ENCODE data around the gene ARHGAP26.

Gene ARHGAP26

DNA sequence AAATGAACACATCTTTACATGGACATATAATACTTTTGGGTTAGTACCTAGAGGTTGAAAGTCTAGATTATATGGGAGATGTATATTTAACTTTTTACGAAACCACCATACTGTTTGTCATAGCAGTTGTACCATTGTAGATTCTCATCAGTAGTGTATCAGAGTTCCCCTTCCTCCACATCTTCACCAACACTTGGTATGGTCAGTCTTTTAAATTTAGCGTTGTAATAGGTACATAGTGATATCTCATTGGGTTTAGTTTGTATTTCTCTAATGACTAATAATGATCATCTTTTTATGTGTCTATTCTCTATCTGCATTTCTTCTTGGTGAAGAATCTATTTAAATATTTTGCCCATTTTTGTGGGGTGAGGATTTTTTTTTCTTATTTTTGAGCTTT, 495.8 kb downstream of the ARHGAP26 start:
- DNase-seq, result no peak

DNA sequence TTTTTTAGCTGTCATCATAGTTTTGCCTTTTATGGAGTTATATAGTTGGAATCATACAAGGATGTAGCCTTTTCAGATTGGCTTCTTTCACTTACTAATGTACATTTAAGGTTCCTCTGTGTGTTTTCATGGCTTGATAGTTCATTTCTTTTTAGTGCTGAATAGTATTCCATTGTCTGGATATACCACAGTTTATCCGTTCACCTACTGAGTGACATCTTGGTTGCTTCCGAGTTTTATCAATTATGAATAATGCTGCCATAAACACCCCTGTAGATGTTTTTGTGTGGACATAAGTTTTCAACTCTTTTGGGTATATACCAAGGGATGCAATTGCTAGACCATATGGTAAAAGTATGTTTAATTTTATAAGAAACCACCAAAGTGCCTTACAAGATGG, 497.0 kb downstream of the ARHGAP26 start:
- DNase-seq, result no peak

DNA sequence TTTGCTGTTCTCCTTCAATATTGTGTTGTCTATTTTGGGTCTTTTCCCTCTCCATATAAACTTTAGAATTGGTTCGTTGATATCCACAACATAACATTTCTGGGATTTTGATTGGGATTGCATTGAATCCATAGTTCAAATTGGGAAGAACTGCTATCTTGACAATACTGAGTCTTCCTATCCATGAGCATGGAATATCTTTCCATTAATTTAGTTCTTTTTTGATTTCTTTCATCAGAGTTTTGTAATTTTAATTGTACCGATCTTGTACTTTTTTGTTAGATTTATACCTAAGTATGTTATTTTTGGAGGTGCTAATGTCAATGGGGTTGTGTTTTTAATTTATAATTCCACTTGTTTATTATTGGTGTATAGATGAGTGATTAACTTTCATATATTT, 498.2 kb downstream of the ARHGAP26 start:
- DNase-seq, result no peak

DNA sequence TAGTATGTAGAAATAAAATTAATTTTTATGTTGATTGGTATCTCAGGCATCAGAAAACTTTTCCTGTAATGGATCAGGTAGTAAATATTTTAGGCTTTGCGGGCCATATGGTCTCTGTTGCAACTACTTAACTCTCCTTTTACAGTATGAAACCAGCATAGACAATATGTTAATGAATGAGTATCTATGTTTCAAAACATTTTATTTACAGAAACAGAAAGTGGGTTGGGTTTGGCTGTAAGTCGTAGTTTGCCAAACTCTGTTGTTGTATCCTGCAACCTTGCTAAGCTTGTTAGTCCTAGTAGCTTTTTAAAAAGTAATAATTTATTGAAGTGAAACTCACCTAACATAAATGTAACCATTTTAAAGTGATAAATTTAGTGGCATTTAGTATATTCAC, 501.3 kb downstream of the ARHGAP26 start:
- no peak for DNase-seq

DNA sequence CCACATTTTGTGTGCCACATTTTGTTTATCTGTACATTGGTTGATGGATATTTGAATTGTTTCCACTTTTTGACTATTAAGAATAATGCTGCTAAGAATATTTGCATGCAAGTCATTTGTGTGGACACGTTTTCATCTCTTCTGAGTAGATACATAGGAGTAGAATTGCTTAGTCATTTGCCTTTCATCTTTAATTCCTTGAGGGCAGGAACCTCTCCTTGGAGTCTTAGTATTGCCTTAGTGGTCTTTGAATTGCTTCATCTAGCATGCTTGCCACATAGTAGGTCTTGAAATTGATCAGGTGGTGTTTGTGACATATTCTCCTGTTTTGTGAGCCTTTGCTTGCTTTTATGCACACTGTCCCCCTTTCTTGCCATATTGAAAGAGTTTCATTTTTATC, 504.8 kb downstream of the ARHGAP26 start:
- no peak for DNase-seq

DNA sequence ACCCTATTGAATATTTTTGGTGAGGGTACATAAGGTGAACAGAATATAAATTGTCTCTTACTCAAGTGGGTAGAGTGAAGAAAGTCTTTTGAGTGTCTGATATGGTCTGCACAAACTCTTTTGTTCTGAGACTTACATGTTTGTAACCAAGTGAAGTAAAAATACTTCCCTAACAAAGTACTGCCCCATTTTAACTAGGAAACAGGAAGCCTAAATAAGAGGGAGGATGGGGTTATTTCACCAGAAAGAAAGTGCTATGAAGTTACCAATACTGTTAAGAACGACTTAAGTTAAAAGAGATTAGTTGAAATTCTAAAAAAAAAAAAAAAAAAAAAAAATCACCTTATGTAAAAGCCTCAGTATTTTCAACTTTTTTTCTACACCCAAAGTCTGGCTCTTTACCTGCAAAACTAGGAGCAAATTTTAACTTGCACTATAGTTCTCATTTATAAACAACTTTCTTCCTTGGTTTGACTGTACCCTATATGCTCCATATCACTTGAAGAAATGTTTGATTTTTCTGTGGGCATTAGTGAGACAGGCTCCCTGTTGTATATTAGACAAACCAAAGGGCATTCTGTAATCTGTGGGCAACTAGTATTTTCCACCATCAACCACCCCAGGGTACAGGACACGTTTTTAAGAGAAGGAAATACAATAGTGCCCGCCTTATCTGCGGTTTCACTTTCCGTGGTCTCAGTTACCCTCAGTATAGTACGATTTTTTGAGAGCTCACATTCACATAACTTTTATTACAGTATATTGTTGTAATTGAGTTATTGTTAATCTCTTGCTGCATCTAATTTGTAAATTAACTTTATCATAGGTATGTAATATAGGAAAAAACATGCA, 505.6 kb downstream of the ARHGAP26 start:
- DNase-seq, result no peak

DNA sequence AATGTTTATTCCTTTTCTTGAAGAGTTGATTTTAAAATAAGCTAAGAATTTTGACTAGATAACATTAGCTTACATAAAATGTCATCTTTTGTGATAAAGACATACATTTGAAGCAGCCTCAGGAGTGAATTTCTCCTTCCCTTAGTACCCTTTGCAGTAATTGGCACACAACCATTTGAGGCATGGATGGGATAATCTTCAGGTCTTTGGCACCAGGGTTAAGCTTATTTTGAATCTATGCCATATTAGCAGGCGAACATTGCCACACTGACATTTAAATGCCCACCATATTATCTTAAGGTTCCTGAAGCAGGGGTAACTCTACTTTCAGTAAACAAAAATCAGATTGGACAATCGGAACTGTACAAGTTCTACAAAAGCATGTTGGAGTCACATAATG, 507.4 kb downstream of the ARHGAP26 start:
- DNase-seq, result no peak
